Measurements from ENCODE around the gene NADSYN1.

The NADSYN1 gene

DNA sequence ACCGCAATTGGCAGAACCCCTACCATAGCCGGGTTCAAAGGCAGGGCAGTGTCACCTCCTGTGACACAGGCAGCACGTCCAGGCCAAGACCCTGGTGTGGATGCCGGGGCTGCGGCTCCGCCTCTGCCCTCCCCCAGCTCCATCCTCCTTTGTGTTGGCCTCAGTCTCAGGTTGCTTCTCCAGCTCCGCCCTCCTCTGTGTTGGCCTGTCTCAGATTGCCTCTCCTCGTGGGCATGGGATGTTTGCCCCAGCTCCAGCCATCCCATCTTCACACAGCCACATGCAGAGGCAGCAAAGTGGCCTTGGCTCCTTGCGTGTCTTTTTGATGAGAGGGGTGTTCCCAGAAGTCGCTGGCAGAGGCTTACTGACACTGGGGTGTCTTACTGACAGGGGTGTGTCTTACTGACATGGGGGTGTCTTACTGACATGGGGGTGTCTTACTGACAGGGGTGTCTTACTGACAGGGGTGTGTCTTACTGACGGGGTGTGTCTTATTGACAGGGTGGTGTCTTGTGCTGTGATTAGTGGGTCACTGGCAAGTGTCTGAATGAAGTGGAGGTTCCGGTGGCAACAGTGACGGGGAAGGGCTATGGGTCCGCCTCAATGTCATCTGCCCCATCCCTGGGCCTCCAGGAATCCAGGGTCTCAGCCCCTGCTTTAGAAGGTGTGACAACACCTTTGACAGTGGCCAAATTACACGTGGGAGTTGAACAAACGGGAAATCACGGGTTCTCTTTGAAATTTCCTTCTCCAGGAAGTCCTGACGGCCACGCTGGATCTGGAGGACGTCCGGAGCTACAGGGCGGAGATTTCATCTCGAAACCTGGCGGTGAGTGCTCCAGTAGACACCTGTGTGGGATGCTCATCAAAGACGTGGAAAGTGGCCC is 24.9 kb downstream of the NADSYN1 start:
- no peak overlapping the region for H3K4me3 ChIP-seq (ENCODE audit: low read depth, low read length)
- ChIA-PET CTCF (no interaction called here), POLR2A (no interaction called here)
- TF ChIP-seq, protein P1, sequence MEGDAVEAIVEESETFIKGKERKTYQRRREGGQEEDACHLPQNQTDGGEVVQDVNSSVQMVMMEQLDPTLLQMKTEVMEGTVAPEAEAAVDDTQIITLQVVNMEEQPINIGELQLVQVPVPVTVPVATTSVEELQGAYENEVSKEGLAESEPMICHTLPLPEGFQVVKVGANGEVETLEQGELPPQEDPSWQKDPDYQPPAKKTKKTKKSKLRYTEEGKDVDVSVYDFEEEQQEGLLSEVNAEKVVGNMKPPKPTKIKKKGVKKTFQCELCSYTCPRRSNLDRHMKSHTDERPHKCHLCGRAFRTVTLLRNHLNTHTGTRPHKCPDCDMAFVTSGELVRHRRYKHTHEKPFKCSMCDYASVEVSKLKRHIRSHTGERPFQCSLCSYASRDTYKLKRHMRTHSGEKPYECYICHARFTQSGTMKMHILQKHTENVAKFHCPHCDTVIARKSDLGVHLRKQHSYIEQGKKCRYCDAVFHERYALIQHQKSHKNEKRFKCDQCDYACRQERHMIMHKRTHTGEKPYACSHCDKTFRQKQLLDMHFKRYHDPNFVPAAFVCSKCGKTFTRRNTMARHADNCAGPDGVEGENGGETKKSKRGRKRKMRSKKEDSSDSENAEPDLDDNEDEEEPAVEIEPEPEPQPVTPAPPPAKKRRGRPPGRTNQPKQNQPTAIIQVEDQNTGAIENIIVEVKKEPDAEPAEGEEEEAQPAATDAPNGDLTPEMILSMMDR (IDR thresholded peaks at IDR 0.05; ENCODE audit: insufficient read depth, low read length, missing control alignments), result no peak
- no peak for DNase-seq (ENCODE audit: low read depth, low spot score)

DNA sequence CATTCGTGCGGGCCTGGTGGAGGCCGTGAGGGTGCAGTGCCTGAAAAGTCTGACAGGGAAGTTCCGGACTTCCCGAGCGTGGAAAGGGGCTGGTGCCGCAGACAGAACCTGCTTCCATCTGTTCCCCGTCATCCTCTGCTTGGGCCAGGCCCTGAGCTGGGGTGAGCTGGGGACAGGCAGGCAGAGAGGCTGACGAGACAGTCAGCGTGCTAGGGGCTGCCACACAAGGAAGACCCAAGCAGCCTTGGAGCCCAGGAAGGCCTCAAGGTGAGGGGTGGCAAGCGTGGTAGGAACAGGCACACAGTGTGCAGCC is 25.5 kb downstream of the NADSYN1 start:
- POLR2A ChIA-PET, result no interaction called here
- CTCF ChIA-PET, result no interaction called here
- no peak overlapping the region for H3K4me3 ChIP-seq (ENCODE audit: low read depth, low read length)
- TF ChIP-seq, protein P1 (IDR thresholded peaks at IDR 0.05; ENCODE audit: insufficient read depth, low read length, missing control alignments), result no peak
- no peak for DNase-seq (ENCODE audit: low read depth, low spot score)

DNA sequence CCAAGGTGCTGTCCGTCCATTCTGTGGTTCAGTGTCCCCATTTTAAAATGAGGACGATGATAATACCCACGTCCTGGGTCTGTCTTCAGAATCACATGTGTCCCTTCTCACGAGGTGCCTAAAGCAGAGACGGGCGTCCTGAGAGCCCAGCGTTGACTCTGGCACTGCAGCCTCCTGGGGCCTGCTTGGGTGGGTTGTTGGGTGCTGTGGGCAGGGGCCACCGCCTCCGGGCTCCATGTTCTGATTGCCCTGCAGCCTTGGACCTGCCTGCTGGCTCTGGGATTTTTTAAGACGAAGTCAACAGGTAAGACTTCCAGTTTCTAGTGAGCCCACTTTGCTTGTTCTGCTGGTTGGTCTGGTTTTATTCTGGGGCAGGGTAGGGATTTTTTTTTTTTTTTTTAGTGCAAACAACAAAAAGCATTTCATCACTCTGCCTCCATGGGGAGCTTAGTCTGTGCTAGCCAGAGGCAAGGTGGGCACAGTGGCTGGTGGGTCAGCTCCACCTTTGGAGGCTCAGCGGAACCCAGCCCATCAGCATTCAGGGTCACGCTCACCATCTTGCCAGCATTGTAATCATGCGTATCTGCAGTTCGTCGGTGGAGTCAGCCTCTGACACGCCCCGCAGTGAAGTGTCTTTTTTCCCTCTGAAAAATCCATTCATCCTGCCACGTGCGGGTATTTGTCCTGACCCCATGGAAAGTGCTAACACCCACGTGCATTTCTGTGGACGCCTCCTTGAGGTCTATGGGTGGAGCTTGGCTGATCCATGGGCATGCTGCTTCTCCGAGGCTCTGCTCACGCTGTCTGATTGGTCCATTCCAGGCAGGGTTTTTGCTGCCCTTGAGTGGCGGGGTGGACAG is 28.3 kb downstream of the NADSYN1 start:
- TF ChIP-seq, protein P1 (IDR thresholded peaks at IDR 0.05; ENCODE audit: insufficient read depth, low read length, missing control alignments), result no peak
- DNase-seq (ENCODE audit: low read depth, low spot score), result no peak
- CTCF ChIA-PET, result no interaction called here
- POLR2A ChIA-PET, result no interaction called here
- no peak overlapping the region for H3K4me3 ChIP-seq (ENCODE audit: low read depth, low read length)

DNA sequence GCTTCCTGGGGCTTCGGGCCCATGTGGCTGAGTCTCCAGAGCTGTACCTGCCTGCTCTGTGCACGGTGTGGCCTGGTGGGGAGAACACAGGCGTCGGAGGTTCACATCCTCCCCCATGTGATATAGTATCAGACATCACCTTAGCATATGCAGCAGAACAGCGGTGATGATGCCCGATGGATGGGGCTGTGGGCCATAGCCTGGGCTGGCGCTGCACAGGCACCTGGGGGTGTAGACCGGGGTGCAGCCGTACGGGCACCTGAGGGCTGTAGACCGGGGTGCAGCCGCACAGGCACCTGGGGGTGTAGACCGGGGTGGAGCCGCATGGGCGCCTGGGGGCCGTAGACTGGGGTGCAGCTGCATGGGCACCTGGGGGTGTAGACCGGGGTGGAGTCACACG is 29.2 kb downstream of the NADSYN1 start:
- DNase-seq (ENCODE audit: low read depth, low spot score), result no peak
- no peak overlapping the region for H3K4me3 ChIP-seq (ENCODE audit: low read depth, low read length)
- TF ChIP-seq, protein P1 (IDR thresholded peaks at IDR 0.05; ENCODE audit: insufficient read depth, low read length, missing control alignments), result no peak
- POLR2A ChIA-PET, result no interaction called here
- CTCF ChIA-PET, result no interaction called here

DNA sequence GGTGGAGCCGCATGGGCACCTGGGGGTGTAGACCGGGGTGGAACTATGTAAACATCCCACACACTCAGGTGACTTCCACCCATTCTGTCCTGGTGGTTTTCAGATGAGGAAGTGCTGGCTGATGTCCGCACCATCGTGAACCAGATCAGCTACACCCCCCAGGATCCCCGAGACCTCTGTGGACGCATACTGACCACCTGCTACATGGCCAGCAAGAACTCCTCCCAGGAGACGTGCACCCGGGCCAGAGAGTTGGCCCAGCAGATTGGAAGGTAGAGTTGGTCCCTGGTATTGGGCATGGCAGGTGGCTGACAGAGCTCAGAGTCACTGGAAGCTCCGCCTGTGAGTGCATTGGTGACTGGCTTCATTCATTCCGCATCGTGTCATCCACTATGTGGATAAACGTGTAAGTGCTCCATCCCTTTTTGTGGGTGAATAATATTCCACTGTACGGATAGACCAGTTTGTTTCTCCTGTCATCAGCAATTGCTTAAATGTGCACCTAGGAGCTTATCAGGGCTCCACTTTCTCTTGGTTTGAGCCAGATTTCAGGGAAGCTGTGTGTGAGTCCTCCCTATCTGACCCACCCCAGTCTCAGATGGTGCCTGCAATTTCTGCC is 29.9 kb downstream of the NADSYN1 start:
- TF ChIP-seq, protein P1 (IDR thresholded peaks at IDR 0.05; ENCODE audit: insufficient read depth, low read length, missing control alignments), result no peak
- ChIA-PET CTCF (no interaction called here), POLR2A (no interaction called here)
- no peak overlapping the region for H3K4me3 ChIP-seq (ENCODE audit: low read depth, low read length)
- DNase-seq (ENCODE audit: low read depth, low spot score), result no peak

DNA sequence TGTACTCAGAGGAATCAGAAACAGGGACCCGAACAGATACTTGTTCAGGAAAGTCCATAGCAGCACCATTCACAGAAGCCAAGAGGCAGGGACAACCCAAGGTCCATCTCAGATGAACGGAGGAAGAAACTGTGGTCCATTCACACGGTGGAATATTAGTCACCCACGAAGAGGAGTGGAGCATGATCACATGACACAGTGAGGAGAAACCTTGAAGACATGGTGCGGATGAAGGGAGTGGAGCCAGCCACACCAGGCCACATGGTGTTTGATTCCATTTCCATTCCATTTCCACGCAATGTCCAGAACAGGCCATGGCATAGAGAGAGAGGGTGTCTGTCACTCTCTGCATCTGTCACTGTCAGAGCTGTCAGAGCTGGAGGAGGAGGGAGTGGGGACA is 30.7 kb downstream of the NADSYN1 start:
- CTCF ChIA-PET, result no interaction called here
- POLR2A ChIA-PET, result no interaction called here
- TF ChIP-seq, protein P1 (IDR thresholded peaks at IDR 0.05; ENCODE audit: insufficient read depth, low read length, missing control alignments), result no peak

More for the DNA sequence above, 30.7 kb downstream of the NADSYN1 start:
- no peak for DNase-seq (ENCODE audit: low read depth, low spot score)
- no peak overlapping the region for H3K4me3 ChIP-seq (ENCODE audit: low read depth, low read length)
